Measurements from ENCODE around the gene BCOR. TPM values are rescaled to one million over a fixed set of nuclear protein-coding genes. Genes with fewer than 3 reads are reported as not detected.
A peak's percentile ranks its signal among the peaks of the same experiment; 100 is the strongest.

The BCOR gene
- total and polyA plus RNA-seq, 2 donors: 24.4 to 28.9 TPM

- Histone ChIP-seq H3K27me3 (ENCODE audit: control insufficient read depth in 2 of 2, insufficient read depth in 1 of 2, low read length in 1 of 2) (peaks cover 0 to 82% of the 10 kb centered on the region in 2 donors), H3K36me3 (ENCODE audit: control insufficient read depth in 2 of 2, insufficient read depth in 2 of 2, low read length in 1 of 2) (no peaks in the 10 kb centered on the region), H3K4me3 (ENCODE audit: low read length in 2 of 2) (peak overlapping the region; percentile 74 to 77), H3K4me1 (ENCODE audit: control insufficient read depth in 2 of 2, insufficient read depth in 2 of 2, low read length in 2 of 2) (peaks cover 24 to 48% of the 10 kb centered on the region in 2 donors), H3K27ac (ENCODE audit: low read depth in 1 of 2, low read length in 1 of 2) (peak overlapping the region; percentile 69 to 82), H3K9me3 (ENCODE audit: control insufficient read depth in 2 of 2, insufficient read depth in 1 of 2, low read length in 1 of 2) (no peaks in the 10 kb centered on the region)
- under 1% methylated on average over 80 of the region's 80 CpGs for WGBS
- DNase-seq (ENCODE audit: low read depth in 6 of 9, low spot score in 9 of 9): peak in 3 of 9 donors; percentile 39 to 70 (median 44)
These were observed 2.0 kb downstream of the BCOR start for GRCh38 chrX:40095583-40096394.

GRCh38 chrX:40094900-40095582 is 2.7 kb downstream of the BCOR start:
- H3K9me3 ChIP-seq (ENCODE audit: control insufficient read depth in 2 of 2, insufficient read depth in 1 of 2, low read length in 1 of 2): no peaks in the 10 kb centered on the region
- H3K4me1 ChIP-seq (ENCODE audit: control insufficient read depth in 2 of 2, insufficient read depth in 2 of 2, low read length in 2 of 2): peaks cover 22 to 51% of the 10 kb centered on the region in 2 donors
- WGBS: 2% methylated on average over 33 of the region's 33 CpGs
- peak overlapping the region; percentile 74 to 77 for H3K4me3 ChIP-seq (ENCODE audit: low read length in 2 of 2)
- H3K27me3 ChIP-seq (ENCODE audit: control insufficient read depth in 2 of 2, insufficient read depth in 1 of 2, low read length in 1 of 2): peaks cover 0 to 82% of the 10 kb centered on the region in 2 donors
- H3K27ac ChIP-seq (ENCODE audit: low read depth in 1 of 2, low read length in 1 of 2): peak overlapping the region; percentile 10 to 65
- no peaks in the 10 kb centered on the region for H3K36me3 ChIP-seq (ENCODE audit: control insufficient read depth in 2 of 2, insufficient read depth in 2 of 2, low read length in 1 of 2)
- no peak for DNase-seq (ENCODE audit: low read depth in 6 of 9, low spot score in 9 of 9)

DNA sequence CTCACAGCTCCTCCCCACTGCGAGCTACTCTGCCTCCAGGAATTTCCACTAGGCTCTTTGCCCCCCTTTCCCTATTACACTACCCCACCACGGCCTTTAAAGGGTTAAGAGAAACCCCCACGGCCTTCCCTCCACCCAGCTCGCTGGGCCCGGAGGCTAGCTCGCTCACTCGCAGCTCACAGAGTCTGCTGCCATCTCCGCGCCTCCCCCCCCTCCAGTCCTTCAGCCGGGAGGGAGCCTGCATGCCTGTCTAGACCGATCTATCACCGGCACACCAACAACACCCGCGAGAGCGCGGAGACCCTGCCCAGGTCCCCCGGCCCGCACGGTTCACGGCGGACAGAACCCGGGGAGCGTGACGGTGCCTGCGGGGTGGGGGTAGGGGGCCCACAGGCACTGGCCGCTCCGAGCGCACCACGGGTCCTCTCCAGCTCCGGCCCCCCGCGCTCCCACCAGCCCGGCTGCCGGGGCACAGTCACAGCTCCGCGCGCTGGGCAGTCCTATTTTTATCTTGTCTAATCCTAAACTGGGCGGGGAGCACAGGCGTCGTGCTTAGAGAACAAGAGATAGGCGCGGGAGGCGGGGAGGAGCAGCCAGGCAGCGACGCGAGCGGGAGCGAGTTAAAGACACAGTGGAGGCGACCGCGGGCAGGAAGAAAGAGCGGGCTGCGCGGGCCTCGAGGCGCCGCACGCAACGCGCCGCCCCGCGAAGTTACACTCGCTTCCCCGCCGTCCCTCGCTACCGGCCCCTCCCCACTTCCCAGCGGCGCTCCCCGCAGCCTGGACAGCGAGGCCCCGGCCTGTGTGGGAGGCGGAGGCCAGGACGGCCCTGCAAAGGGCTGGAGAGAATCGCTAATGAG is 3.5 kb downstream of the BCOR start:
- DNase-seq (ENCODE audit: low read depth in 6 of 9, low spot score in 9 of 9): peak in 2 of 9 donors; percentile 27 to 54
- H3K27me3 ChIP-seq (ENCODE audit: control insufficient read depth in 2 of 2, insufficient read depth in 1 of 2, low read length in 1 of 2): peaks cover 0 to 84% of the 10 kb centered on the region in 2 donors
- no peaks in the 10 kb centered on the region for H3K9me3 ChIP-seq (ENCODE audit: control insufficient read depth in 2 of 2, insufficient read depth in 1 of 2, low read length in 1 of 2)
- no peaks in the 10 kb centered on the region for H3K36me3 ChIP-seq (ENCODE audit: control insufficient read depth in 2 of 2, insufficient read depth in 2 of 2, low read length in 1 of 2)
- peaks cover 15 to 53% of the 10 kb centered on the region in 2 donors for H3K4me1 ChIP-seq (ENCODE audit: control insufficient read depth in 2 of 2, insufficient read depth in 2 of 2, low read length in 2 of 2)
- H3K27ac ChIP-seq (ENCODE audit: low read depth in 1 of 2, low read length in 1 of 2): peak overlapping the region in 1 of 2 donors; percentile 42
- 3% methylated on average over 76 of the region's 76 CpGs for WGBS
- peak overlapping the region; percentile 74 to 77 for H3K4me3 ChIP-seq (ENCODE audit: low read length in 2 of 2)

GRCh38 chrX:40093586-40093985 is 4.2 kb downstream of the BCOR start:
- H3K36me3 ChIP-seq (ENCODE audit: control insufficient read depth in 2 of 2, insufficient read depth in 2 of 2, low read length in 1 of 2): no peaks in the 10 kb centered on the region
- whole genome bisulfite sequencing: 83% methylated on average over 10 of the region's 10 CpGs
- no peak for DNase-seq (ENCODE audit: low read depth in 6 of 9, low spot score in 9 of 9)
- no peak overlapping the region for H3K27ac ChIP-seq (ENCODE audit: low read depth in 1 of 2, low read length in 1 of 2)
- H3K27me3 ChIP-seq (ENCODE audit: control insufficient read depth in 2 of 2, insufficient read depth in 1 of 2, low read length in 1 of 2): peaks cover 0 to 84% of the 10 kb centered on the region in 2 donors
- no peaks in the 10 kb centered on the region for H3K9me3 ChIP-seq (ENCODE audit: control insufficient read depth in 2 of 2, insufficient read depth in 1 of 2, low read length in 1 of 2)
- peaks cover 15 to 53% of the 10 kb centered on the region in 2 donors for H3K4me1 ChIP-seq (ENCODE audit: control insufficient read depth in 2 of 2, insufficient read depth in 2 of 2, low read length in 2 of 2)
- H3K4me3 ChIP-seq (ENCODE audit: low read length in 2 of 2): peak overlapping the region; percentile 74 to 77

DNA sequence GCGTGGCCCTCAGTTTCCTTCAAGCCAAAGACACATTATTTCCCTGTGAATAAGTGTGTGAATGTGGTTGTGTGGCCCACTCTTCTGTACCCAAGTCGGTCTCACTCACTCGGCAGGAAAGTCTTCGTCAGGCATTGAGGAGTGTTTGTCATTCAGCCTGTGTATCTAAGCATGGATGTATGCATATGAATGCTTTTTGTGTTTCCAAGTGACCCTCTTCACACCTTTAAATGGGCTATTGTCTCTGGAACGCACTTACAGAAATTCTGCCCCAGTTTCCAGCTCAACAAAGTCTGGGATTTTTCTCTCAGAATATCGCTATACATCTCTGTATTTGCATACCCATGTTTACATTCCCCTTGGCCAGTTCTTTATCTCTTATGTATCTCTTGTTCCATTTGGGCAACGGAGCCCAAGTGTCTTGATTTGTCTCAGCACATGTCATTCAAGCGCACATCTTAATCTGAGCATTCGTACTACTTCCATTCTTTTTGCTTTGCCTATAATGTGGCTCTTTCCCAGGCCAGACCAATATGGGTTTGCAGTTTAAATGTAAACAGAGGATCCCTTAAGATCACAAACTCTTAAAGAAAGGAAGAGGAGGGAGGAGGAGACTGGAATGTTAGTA is 4.8 kb downstream of the BCOR start:
- H3K36me3 ChIP-seq (ENCODE audit: control insufficient read depth in 2 of 2, insufficient read depth in 2 of 2, low read length in 1 of 2): no peaks in the 10 kb centered on the region
- peaks cover 15 to 56% of the 10 kb centered on the region in 2 donors for H3K4me1 ChIP-seq (ENCODE audit: control insufficient read depth in 2 of 2, insufficient read depth in 2 of 2, low read length in 2 of 2)
- H3K27ac ChIP-seq (ENCODE audit: low read depth in 1 of 2, low read length in 1 of 2): no peak overlapping the region
- no peaks in the 10 kb centered on the region for H3K9me3 ChIP-seq (ENCODE audit: control insufficient read depth in 2 of 2, insufficient read depth in 1 of 2, low read length in 1 of 2)
- no peak overlapping the region for H3K4me3 ChIP-seq (ENCODE audit: low read length in 2 of 2)
- peaks cover 0 to 86% of the 10 kb centered on the region in 2 donors for H3K27me3 ChIP-seq (ENCODE audit: control insufficient read depth in 2 of 2, insufficient read depth in 1 of 2, low read length in 1 of 2)
- no peak for DNase-seq (ENCODE audit: low read depth in 6 of 9, low spot score in 9 of 9)
- 95% methylated on average over 9 of the region's 9 CpGs for WGBS

DNA sequence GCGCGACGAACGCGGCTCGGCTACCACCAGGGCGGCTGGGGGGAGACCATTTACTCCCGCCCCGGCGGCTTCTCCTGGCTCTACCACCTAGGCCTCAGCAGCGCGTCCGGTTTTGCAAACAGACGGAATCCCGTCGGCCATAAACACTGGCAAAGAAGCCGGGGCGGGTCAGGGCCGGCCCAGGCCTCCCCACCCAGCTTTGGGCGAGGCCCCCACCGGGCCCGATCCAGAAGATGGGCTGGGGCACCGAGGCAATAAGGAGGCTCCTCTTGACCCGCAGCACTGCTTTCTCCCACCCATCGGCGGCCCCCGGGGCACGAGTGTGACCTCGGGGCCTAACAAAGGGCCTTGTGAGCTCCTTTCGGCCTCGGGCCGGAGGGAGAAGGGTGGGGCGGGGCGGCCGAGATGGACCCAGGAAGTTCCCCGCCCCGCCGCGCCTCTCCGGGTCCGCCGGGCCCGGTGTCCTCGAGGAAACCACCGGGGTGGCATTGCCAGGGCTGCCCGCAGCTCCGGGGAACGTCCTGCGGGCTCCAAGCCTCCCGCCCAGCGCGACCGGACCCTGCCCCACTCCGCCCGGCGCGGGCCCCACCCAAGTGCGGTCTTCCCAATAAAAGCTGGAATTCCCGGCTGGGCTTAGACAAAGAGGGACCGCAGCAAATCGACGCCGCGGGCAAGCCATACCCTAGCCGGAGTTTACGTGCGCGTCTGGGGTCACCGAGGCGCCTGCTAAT is 5.9 kb downstream of the BCOR start:
- no peaks in the 10 kb centered on the region for H3K36me3 ChIP-seq (ENCODE audit: control insufficient read depth in 2 of 2, insufficient read depth in 2 of 2, low read length in 1 of 2)
- peaks cover 0 to 87% of the 10 kb centered on the region in 2 donors for H3K27me3 ChIP-seq (ENCODE audit: control insufficient read depth in 2 of 2, insufficient read depth in 1 of 2, low read length in 1 of 2)
- no peaks in the 10 kb centered on the region for H3K9me3 ChIP-seq (ENCODE audit: control insufficient read depth in 2 of 2, insufficient read depth in 1 of 2, low read length in 1 of 2)
- peaks cover 15 to 56% of the 10 kb centered on the region in 2 donors for H3K4me1 ChIP-seq (ENCODE audit: control insufficient read depth in 2 of 2, insufficient read depth in 2 of 2, low read length in 2 of 2)
- no peak for DNase-seq (ENCODE audit: low read depth in 6 of 9, low spot score in 9 of 9)
- no peak overlapping the region for H3K27ac ChIP-seq (ENCODE audit: low read depth in 1 of 2, low read length in 1 of 2)
- WGBS: 95% methylated on average over 68 of the region's 70 CpGs
- no peak overlapping the region for H3K4me3 ChIP-seq (ENCODE audit: low read length in 2 of 2)

DNA sequence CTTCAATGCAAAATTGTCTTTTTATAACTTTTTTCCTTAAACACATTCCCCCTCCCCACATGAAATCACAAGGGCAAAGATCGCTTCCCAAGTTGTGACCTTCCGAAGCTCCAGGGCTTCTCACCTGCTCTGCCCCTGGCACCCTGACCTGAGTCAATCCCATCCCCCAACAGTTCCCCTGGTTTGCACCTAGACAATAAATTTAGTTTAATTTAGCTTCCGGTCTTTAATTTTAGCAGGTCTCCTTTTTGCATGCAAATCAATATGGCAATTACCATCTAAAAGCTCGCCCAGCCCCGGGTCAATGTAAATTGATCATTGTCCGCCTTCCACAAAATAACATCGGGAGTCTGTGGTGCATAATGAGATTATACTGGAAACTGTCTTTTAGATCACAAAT is 6.8 kb downstream of the BCOR start:
- H3K36me3 ChIP-seq (ENCODE audit: control insufficient read depth in 2 of 2, insufficient read depth in 2 of 2, low read length in 1 of 2): peaks cover 0 to 3% of the 10 kb centered on the region in 2 donors
- H3K27me3 ChIP-seq (ENCODE audit: control insufficient read depth in 2 of 2, insufficient read depth in 1 of 2, low read length in 1 of 2): peaks cover 0 to 86% of the 10 kb centered on the region in 2 donors
- DNase-seq (ENCODE audit: low read depth in 6 of 9, low spot score in 9 of 9): no peak
- 90% methylated on average over 7 of the region's 7 CpGs for whole genome bisulfite sequencing
- no peak overlapping the region for H3K27ac ChIP-seq (ENCODE audit: low read depth in 1 of 2, low read length in 1 of 2)
- H3K9me3 ChIP-seq (ENCODE audit: control insufficient read depth in 2 of 2, insufficient read depth in 1 of 2, low read length in 1 of 2): no peaks in the 10 kb centered on the region
- H3K4me3 ChIP-seq (ENCODE audit: low read length in 2 of 2): peak overlapping the region in 1 of 2 donors; percentile 40
- H3K4me1 ChIP-seq (ENCODE audit: control insufficient read depth in 2 of 2, insufficient read depth in 2 of 2, low read length in 2 of 2): peaks cover 19 to 64% of the 10 kb centered on the region in 2 donors

Measured in thymus (tissue), 11 donors.